EH (cell line): ENCODE data around the gene KIF26B.

ENCODE experiments used
- DNase-seq: peaks from one replicate; pipeline ENCODE4 v3.0.0-alpha.2; 2015; ENCODE audit warnings: low read depth

Gene KIF26B

DNA sequence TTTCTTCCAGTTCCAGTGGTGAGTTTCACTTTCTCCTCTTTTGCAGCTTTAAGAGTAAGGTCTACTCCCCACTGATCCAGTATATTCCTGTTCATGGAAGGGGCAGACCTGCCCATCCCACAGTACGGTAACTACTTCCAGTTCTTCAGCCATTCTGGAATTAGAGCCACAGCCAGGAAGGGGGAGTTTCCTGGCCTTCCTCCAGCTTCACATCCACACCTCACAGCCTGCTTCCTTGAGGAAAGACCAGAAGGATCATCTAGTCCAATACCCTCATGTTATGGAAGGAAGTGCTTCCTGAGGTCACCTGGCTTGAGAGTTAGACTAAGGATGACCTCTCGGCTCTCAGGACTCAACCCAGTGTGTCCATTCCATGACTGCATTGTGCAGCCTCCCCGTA is 597.8 kb downstream of the KIF26B start:
- DNase-seq, result no peak

DNA sequence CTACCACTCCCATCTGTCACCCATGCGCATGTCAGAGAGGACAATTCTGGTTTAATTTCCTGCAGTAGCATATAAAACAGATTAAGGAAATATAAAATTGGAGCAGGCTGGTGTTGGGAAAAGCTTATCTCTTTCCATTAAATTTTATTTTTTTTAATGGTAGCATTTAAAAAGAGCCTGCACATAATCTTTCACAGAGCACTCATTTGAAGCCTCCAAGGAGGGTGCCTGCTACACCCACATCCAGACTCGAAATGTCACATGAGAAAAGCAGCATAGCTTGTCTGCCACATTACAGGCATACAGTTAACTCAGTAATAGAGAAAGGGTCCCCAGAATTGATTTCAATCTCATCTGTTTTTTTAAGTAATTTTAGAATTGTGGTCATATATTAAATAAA is 599.0 kb downstream of the KIF26B start:
- DNase-seq, result no peak

DNA sequence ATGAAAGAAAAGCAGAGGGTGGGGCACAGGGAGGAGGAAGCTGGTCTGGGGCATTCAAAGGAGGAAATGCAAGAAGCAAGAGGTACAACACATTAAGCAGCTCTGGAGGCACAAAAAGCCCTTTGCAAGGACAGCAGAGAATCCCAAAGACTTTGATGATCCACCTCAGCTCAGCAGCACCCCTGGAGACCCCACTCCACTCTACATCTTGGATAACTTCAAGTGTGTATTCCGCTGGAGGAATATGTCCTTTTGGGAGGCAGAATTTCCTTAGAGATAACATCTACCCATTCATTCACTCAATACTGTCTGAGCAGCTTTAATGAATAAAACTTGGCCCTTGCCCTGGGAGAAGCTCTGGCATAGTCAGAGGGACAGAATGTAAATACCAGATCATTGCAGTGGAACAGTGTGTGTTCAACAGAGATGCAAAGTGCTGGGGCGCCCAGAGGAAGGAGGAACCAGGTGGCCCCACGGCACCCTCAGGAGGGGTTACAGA is 599.7 kb downstream of the KIF26B start:
- DNase-seq, result peak; percentile 55
